ENCODE data around the gene PRKCZ. TPM values are rescaled to one million over a fixed set of nuclear protein-coding genes. Genes with fewer than 3 reads are reported as not detected.

Gene PRKCZ
- total and polyA plus RNA-seq, 7 donors = 0.07 to 2.3 (median 0.42) TPM; not detected in 1

DNA sequence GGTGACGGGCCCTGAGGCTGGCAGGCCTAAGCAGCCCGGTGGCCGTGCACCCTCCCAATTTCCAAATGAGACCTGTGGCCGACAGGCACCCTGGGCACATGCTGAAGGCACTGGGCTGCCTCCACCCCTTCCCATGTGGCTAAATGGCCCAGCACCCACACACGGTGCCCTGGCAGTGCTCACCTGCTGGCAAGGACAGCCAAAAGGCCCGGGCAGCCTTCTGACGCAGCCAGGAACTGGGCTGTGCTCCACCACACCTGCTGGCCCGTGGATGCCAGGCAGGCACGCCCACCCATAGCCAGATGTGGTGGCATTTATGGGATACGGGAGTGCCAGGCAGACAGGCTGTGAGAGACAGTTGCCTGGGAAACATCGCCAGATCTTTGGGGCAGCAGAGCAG lies 148.4 kb downstream of the PRKCZ start:
- DNase-seq (no peak), ATAC-seq (peak in 1 of 4 donors; percentile 7)
- Histone ChIP-seq H3K27ac (peak overlapping the region; percentile 77), H3K36me3 (ENCODE audit: insufficient read depth in 1 of 2, low read depth in 1 of 2) (no peaks in the 10 kb centered on the region), H3K27me3 (ENCODE audit: insufficient read depth in 3 of 3, low read length in 2 of 3) (no peaks in the 10 kb centered on the region), H3K4me3 (peak overlapping the region; percentile 70), H3K9me3 (no peaks in the 10 kb centered on the region), H3K4me1 (peaks cover 20% of the 10 kb centered on the region)
- TF ChIP-seq, protein P1, sequence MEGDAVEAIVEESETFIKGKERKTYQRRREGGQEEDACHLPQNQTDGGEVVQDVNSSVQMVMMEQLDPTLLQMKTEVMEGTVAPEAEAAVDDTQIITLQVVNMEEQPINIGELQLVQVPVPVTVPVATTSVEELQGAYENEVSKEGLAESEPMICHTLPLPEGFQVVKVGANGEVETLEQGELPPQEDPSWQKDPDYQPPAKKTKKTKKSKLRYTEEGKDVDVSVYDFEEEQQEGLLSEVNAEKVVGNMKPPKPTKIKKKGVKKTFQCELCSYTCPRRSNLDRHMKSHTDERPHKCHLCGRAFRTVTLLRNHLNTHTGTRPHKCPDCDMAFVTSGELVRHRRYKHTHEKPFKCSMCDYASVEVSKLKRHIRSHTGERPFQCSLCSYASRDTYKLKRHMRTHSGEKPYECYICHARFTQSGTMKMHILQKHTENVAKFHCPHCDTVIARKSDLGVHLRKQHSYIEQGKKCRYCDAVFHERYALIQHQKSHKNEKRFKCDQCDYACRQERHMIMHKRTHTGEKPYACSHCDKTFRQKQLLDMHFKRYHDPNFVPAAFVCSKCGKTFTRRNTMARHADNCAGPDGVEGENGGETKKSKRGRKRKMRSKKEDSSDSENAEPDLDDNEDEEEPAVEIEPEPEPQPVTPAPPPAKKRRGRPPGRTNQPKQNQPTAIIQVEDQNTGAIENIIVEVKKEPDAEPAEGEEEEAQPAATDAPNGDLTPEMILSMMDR (IDR thresholded peaks at IDR 0.05) = no peak
- intact Hi-C loops (cut with DNase I) = loop anchor here (2.0 to 5.0 kb wide), 2 partner anchors 114 to 182 kb away; no protein-coding TSS in a partner anchor
- WGBS, 3 donors = 33 to 46% (median 36%) methylated on average over 10 to 11 of the region's 11 CpGs

DNA sequence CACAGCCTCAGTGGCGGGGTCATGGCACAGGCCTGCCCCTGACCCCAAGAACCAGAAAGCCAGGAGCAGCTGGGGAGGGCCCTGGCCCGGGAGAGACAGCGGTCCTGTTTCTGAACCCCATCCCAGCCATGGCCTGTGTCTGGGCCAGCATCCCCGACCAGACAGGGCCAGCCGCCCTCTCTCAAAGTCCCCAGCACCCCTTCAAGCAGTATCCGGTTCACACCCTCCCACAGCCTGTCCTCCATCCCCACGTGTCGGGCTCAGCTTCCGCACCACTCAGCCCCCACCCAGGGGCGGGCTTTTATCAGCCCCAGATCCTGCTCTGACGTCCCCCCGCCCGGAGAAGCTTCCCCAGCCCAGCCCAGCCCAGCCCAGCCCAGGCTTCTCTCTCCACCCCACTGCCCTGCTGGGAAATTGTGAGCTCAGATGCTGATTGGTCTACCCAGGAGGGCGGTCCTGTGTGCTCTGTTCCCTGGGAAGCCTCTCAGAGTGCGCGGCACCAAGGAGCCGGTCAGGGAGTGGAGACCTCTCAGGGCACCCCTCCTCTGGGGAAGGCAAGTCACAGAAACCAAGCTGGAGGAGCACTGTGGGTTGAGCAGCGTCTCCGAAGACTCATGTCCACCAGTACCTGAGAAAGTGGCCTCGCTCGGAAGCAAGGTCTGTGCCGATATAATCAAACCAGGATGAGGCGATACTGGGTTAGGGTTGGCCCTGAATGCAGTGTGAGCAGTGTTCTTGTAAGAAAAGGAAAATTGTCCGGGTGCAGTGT lies 149.0 kb downstream of the PRKCZ start:
- DNase-seq (peak; percentile 92 to 94), ATAC-seq (peak; percentile 79 to 84 (median 83))
- Histone ChIP-seq H3K9me3 (no peaks in the 10 kb centered on the region), H3K27ac (peak overlapping the region; percentile 77), H3K36me3 (ENCODE audit: insufficient read depth in 1 of 2, low read depth in 1 of 2) (no peaks in the 10 kb centered on the region), H3K4me3 (peak overlapping the region; percentile 70), H3K27me3 (ENCODE audit: insufficient read depth in 3 of 3, low read length in 2 of 3) (no peaks in the 10 kb centered on the region), H3K4me1 (peaks cover 22% of the 10 kb centered on the region)
- WGBS, 3 donors = 5 to 6% (median 6%) methylated on average over 23 to 24 of the region's 24 CpGs
- intact Hi-C loops (cut with DNase I) = loop anchor here (2.0 to 5.0 kb wide), 2 partner anchors 113 to 182 kb away; no protein-coding TSS in a partner anchor
- TF ChIP-seq, protein P1 (IDR thresholded peaks at IDR 0.05) = no peak

DNA sequence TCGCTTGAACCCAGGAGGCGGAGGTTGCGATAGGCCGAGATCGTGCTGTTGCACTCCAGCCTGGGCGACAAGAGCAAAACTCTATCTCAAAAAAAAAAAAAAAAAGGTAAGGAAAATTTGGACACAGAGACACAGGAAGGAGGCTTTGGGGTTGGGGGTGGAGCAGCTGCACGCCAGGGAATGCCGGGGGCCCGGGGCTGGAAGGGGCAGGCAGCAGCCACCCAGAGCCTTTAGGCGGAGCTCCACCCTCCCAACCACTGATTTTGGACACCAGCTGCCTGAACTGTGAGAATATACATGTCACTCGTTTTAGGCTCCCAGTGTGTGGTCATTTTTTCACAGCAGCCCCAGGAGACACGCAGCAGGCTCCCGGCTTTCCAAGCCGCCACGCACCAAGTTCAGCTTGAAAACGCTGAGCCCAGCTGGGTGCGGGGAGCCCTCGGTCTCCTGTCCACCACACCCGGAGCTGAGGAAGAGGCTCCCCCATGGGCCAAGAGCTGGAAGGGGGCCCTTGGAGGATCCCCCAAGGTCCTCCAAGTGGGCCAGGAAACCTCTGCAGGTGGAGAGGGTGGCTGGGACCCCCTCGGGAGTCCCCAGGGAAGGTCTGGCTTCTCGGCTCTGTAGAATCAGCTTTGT lies 150.2 kb downstream of the PRKCZ start:
- intact Hi-C loops (cut with DNase I) = no loop called here
- 62 to 73% (median 70%) methylated on average over 20 to 21 of the region's 21 CpGs for WGBS, 3 donors
- H3K36me3 ChIP-seq (ENCODE audit: insufficient read depth in 1 of 2, low read depth in 1 of 2) = no peaks in the 10 kb centered on the region
- TF ChIP-seq, protein P1 (IDR thresholded peaks at IDR 0.05) = no peak
- no peaks in the 10 kb centered on the region for H3K9me3 ChIP-seq
- no peaks in the 10 kb centered on the region for H3K27me3 ChIP-seq (ENCODE audit: insufficient read depth in 3 of 3, low read length in 2 of 3)
- peak overlapping the region; percentile 70 for H3K4me3 ChIP-seq
- no peak for ATAC-seq
- no peak for DNase-seq
- peaks cover 24% of the 10 kb centered on the region for H3K4me1 ChIP-seq
- no peak overlapping the region for H3K27ac ChIP-seq

DNA sequence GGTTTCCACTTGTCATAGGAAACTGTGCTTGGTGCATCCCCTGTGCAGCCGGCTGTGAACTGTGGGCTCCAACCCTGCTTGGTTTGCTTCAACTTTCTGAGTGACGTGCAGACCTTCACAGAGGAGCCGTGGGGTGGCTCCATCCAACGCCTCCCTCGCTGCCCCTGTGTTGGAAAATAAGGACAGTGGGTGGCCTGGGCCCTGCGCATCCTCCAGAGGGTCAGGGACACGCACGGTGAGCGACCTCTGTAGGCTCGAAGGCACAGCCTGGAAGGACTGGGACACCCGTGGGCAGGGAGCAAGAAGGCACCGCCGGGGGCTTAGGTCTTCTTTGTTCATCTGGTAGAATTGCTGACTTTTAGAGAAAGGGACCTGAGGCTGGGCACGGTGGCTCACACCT lies 150.9 kb downstream of the PRKCZ start:
- intact Hi-C loops (cut with DNase I) = no loop called here
- Histone ChIP-seq H3K4me1 (peaks cover 26% of the 10 kb centered on the region), H3K36me3 (ENCODE audit: insufficient read depth in 1 of 2, low read depth in 1 of 2) (no peaks in the 10 kb centered on the region), H3K4me3 (no peak overlapping the region), H3K9me3 (no peaks in the 10 kb centered on the region), H3K27me3 (ENCODE audit: insufficient read depth in 3 of 3, low read length in 2 of 3) (no peaks in the 10 kb centered on the region), H3K27ac (no peak overlapping the region)
- DNase-seq = no peak
- no peak for ATAC-seq
- WGBS, 3 donors = 90 to 96% (median 90%) methylated on average over 14 of the region's 14 CpGs
- TF ChIP-seq, protein P1 (IDR thresholded peaks at IDR 0.05) = no peak

Data from psoas muscle (tissue), 8 donors.